Measurements from ENCODE around the gene CEP350.

Gene CEP350

DNA sequence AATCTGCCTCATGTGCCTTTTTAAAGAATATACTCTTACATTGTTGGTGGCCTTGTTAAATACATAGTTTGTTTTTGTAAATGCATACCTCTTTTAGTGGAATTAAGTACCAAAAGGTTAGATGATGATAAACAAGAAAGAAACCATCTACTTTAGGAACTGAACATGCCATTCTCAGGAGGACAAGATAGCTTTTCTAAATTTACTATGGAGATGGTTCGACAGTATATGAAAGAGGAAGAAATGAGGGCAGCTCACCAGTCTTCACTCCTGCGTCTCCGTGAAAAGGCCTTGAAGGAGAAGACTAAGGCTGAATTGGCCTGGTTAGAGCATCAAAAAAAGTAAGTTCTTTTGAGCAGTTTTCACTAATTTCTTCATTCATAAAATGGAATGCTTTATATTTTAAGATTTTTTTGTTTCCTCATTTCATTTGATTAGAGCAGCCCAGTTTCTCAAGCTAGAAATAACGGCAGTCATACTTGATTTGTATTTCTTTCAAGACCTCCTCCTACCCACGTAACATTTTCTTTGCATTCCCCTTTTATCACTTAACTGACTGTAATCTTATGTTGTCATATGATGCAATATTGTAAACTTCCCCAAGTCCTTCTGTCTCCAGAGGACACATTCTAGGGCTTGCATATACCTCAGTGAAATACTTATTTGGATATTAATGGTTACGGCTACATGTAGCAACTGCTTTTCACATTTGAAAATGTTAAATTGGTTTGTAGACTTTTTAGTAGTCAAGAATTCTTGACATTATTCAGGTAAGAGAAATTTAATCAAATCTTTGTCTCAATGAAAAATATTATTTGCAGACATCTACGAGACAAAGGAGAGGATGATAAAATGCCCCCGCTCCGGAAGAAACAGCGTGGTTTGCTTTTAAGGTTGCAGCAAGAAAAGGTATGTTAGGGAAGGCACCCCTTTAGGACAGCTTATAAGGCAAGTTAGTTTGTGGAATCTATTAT lies 99.3 kb downstream of the CEP350 start:
- Histone ChIP-seq H2AFZ (ENCODE audit: low read length) (no peak overlapping the region), H3K4me2 (ENCODE audit: low read length) (no peak overlapping the region), H3K4me1 (ENCODE audit: insufficient read depth, low read length, severe bottlenecking) (no peaks in the 10 kb centered on the region), H3K27ac (ENCODE audit: low read depth, low read length, poor library complexity, severe bottlenecking) (no peak overlapping the region), H4K20me1 (ENCODE audit: insufficient read depth, low read length) (no peaks in the 10 kb centered on the region), H3K9me3 (ENCODE audit: low read length) (no peaks in the 10 kb centered on the region), H3F3A (ENCODE audit: insufficient read depth, low read length) (no peaks in the 10 kb centered on the region), H3K9me2 (ENCODE audit: low read depth, low read length) (no peaks in the 10 kb centered on the region), H3K27me3 (ENCODE audit: insufficient read depth, low read length) (no peaks in the 10 kb centered on the region), H3K9ac (ENCODE audit: low read length) (no peak overlapping the region), H3K36me3 (ENCODE audit: insufficient read depth, low read length) (peaks cover 71% of the 10 kb centered on the region), H3K79me2 (ENCODE audit: insufficient read depth, low read length) (no peaks in the 10 kb centered on the region), H3K4me3 (ENCODE audit: low read depth, low read length, poor library complexity, severe bottlenecking) (no peak overlapping the region)
- TF ChIP-seq, protein P1, sequence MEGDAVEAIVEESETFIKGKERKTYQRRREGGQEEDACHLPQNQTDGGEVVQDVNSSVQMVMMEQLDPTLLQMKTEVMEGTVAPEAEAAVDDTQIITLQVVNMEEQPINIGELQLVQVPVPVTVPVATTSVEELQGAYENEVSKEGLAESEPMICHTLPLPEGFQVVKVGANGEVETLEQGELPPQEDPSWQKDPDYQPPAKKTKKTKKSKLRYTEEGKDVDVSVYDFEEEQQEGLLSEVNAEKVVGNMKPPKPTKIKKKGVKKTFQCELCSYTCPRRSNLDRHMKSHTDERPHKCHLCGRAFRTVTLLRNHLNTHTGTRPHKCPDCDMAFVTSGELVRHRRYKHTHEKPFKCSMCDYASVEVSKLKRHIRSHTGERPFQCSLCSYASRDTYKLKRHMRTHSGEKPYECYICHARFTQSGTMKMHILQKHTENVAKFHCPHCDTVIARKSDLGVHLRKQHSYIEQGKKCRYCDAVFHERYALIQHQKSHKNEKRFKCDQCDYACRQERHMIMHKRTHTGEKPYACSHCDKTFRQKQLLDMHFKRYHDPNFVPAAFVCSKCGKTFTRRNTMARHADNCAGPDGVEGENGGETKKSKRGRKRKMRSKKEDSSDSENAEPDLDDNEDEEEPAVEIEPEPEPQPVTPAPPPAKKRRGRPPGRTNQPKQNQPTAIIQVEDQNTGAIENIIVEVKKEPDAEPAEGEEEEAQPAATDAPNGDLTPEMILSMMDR (IDR thresholded peaks at IDR 0.05; ENCODE audit: low read length) = no peak
- TF ChIP-seq EZH2 (IDR thresholded peaks at IDR 0.05; ENCODE audit: borderline replicate concordance, low read length) = no peak

DNA sequence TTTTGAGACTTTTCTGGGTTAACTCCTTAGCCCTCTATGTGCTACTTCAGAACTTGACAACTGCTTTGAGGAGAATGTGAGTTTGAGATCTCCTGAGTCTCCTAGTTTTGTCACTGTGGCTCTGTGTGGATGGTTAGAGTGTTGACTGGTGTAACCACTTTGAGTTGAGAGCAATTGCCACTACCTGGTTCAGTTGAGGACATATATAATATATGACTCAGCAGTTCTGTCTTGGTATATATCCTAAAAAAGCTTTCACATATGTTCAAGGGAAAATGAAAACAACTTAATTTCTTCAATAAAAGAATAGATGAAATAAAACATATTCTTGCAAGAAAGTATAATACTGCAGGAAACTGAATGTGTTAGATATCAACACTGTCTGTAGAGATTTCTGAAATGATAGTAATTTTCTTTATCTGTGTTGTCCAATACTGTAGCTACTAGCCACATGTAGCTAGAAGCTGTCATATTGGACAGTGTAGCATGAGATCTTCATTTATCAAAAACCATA lies 103.3 kb downstream of the CEP350 start:
- no peaks in the 10 kb centered on the region for H3F3A ChIP-seq (ENCODE audit: insufficient read depth, low read length)
- no peak overlapping the region for H3K4me2 ChIP-seq (ENCODE audit: low read length)
- no peaks in the 10 kb centered on the region for H3K27me3 ChIP-seq (ENCODE audit: insufficient read depth, low read length)
- no peaks in the 10 kb centered on the region for H4K20me1 ChIP-seq (ENCODE audit: insufficient read depth, low read length)
- TF ChIP-seq EZH2 (IDR thresholded peaks at IDR 0.05; ENCODE audit: borderline replicate concordance, low read length) = no peak
- TF ChIP-seq, protein P1 (IDR thresholded peaks at IDR 0.05; ENCODE audit: low read length) = no peak
- H3K4me1 ChIP-seq (ENCODE audit: insufficient read depth, low read length, severe bottlenecking) = no peaks in the 10 kb centered on the region
- H2AFZ ChIP-seq (ENCODE audit: low read length) = no peak overlapping the region
- H3K36me3 ChIP-seq (ENCODE audit: insufficient read depth, low read length) = peaks cover 64% of the 10 kb centered on the region
- H3K9ac ChIP-seq (ENCODE audit: low read length) = no peak overlapping the region
- H3K9me2 ChIP-seq (ENCODE audit: low read depth, low read length) = no peaks in the 10 kb centered on the region
- no peaks in the 10 kb centered on the region for H3K79me2 ChIP-seq (ENCODE audit: insufficient read depth, low read length)
- no peak overlapping the region for H3K27ac ChIP-seq (ENCODE audit: low read depth, low read length, poor library complexity, severe bottlenecking)
- H3K4me3 ChIP-seq (ENCODE audit: low read depth, low read length, poor library complexity, severe bottlenecking) = no peak overlapping the region
- H3K9me3 ChIP-seq (ENCODE audit: low read length) = no peaks in the 10 kb centered on the region

DNA sequence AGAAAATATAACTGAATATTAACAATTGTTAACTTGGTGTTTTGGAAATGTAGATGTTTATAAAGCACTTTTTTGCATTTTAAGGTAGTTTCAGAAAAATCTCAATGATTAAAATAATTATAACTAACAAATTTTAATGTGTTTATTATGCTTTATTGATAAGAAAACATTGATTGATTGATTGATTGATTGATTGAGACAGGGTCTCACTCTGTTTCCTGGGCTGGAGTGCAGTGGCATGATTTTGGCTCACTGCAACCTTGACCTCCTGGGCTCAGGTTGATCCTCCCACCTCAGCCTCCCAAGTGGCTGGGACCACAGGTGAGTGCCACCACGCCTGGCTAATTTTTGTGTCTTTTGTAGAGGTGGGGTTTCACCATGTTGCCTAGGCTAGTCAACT lies 106.4 kb downstream of the CEP350 start:
- H3K36me3 ChIP-seq (ENCODE audit: insufficient read depth, low read length) = peaks cover 69% of the 10 kb centered on the region

More for the DNA sequence above, 106.4 kb downstream of the CEP350 start:
- Histone ChIP-seq H2AFZ (ENCODE audit: low read length) (no peak overlapping the region), H3K79me2 (ENCODE audit: insufficient read depth, low read length) (no peaks in the 10 kb centered on the region), H3F3A (ENCODE audit: insufficient read depth, low read length) (no peaks in the 10 kb centered on the region), H3K4me3 (ENCODE audit: low read depth, low read length, poor library complexity, severe bottlenecking) (no peak overlapping the region), H3K9me2 (ENCODE audit: low read depth, low read length) (no peaks in the 10 kb centered on the region), H3K9me3 (ENCODE audit: low read length) (no peaks in the 10 kb centered on the region), H3K27ac (ENCODE audit: low read depth, low read length, poor library complexity, severe bottlenecking) (no peak overlapping the region), H4K20me1 (ENCODE audit: insufficient read depth, low read length) (no peaks in the 10 kb centered on the region), H3K4me1 (ENCODE audit: insufficient read depth, low read length, severe bottlenecking) (no peaks in the 10 kb centered on the region), H3K27me3 (ENCODE audit: insufficient read depth, low read length) (no peaks in the 10 kb centered on the region), H3K4me2 (ENCODE audit: low read length) (no peak overlapping the region), H3K9ac (ENCODE audit: low read length) (no peak overlapping the region)
- TF ChIP-seq, protein P1 (IDR thresholded peaks at IDR 0.05; ENCODE audit: low read length) = no peak
- TF ChIP-seq EZH2 (IDR thresholded peaks at IDR 0.05; ENCODE audit: borderline replicate concordance, low read length) = no peak
